NCI-H2107 treated with DMSO at 0.1 percent for 48 hours (cell line): Measurements from ENCODE around the gene LTBP1.

Experiments used
- DNase-seq: peaks from one replicate; lab custom pipeline; 2025; ENCODE audit not compliant: unreplicated experiment; lab: John Stamatoyannopoulos, UW

LTBP1 gene

GRCh38 chr2:33404321-33404720 is 457.6 kb downstream of the LTBP1 start:
- DNase-seq = no peak

- DNase-seq = no peak
Observed at GRCh38 chr2:33406622-33407021, 459.9 kb downstream of the LTBP1 start.

- DNase-seq = no peak
Observed at GRCh38 chr2:33408109-33408508, 461.4 kb downstream of the LTBP1 start.

GRCh38 chr2:33409417-33409955 is 462.7 kb downstream of the LTBP1 start:
- DNase-seq = no peak

- DNase-seq = no peak
Observed at GRCh38 chr2:33411765-33412164, 465.0 kb downstream of the LTBP1 start.

GRCh38 chr2:33412920-33413319 is 466.2 kb downstream of the LTBP1 start:
- no peak for DNase-seq

- DNase-seq = no peak
Observed at GRCh38 chr2:33419581-33420200, 472.9 kb downstream of the LTBP1 start.

GRCh38 chr2:33420726-33421125 is 474.0 kb downstream of the LTBP1 start:
- no peak for DNase-seq

GRCh38 chr2:33421820-33422219 is 475.1 kb downstream of the LTBP1 start:
- no peak for DNase-seq

- no peak for DNase-seq
Observed at GRCh38 chr2:33425161-33425560, 478.4 kb downstream of the LTBP1 start.

- DNase-seq = no peak
Observed at GRCh38 chr2:33425586-33426031, 478.9 kb downstream of the LTBP1 start.

GRCh38 chr2:33426666-33427231 is 480.0 kb downstream of the LTBP1 start:
- DNase-seq = peak; percentile 2

GRCh38 chr2:33430077-33430476 is 483.3 kb downstream of the LTBP1 start:
- no peak for DNase-seq

- DNase-seq = no peak
Observed at GRCh38 chr2:33430856-33431255, 484.1 kb downstream of the LTBP1 start.

GRCh38 chr2:33432871-33433270 is 486.1 kb downstream of the LTBP1 start:
- no peak for DNase-seq

- no peak for DNase-seq
Observed at GRCh38 chr2:33433279-33434235, 486.8 kb downstream of the LTBP1 start.

- no peak for DNase-seq
Observed at GRCh38 chr2:33435518-33435917, 488.8 kb downstream of the LTBP1 start.

- DNase-seq = no peak
Observed at GRCh38 chr2:33436083-33436482, 489.3 kb downstream of the LTBP1 start.

GRCh38 chr2:33437297-33437696 is 490.5 kb downstream of the LTBP1 start:
- DNase-seq = no peak

- DNase-seq = no peak
Observed at GRCh38 chr2:33437815-33438214, 491.1 kb downstream of the LTBP1 start.

GRCh38 chr2:33441235-33441810 is 494.6 kb downstream of the LTBP1 start:
- peak; percentile 1 for DNase-seq
